Esophagus (tissue), 2 donors: Measurements from ENCODE around the gene OGFOD1. TPM values are rescaled to one million over a fixed set of nuclear protein-coding genes. Genes with fewer than 3 reads are reported as not detected.

ENCODE experiments used
- H3K27ac ChIP-seq, 2 donors: one replicate each; pipeline ENCODE4 v1.5.1; 2013; ENCODE audit warnings: low read depth in 2 of 2, mild to moderate bottlenecking in 2 of 2, inconsistent platforms in 1 of 2, low read length in 1 of 2, moderate library complexity in 1 of 2
- H3K27me3 ChIP-seq, 2 donors: one replicate each; pipeline ENCODE4 v1.6.1; 2013; ENCODE audit warnings: low read length in 2 of 2, control low read depth in 1 of 2, mild to moderate bottlenecking in 1 of 2; ENCODE audit not compliant: insufficient read depth in 2 of 2, control insufficient read depth in 1 of 2
- H3K36me3 ChIP-seq, 2 donors: one replicate each; pipeline ENCODE4 v1.6.1; 2013; ENCODE audit warnings: low read length in 1 of 2; ENCODE audit not compliant: control insufficient read depth in 2 of 2, insufficient read depth in 2 of 2
- H3K4me1 ChIP-seq, 2 donors: one replicate each; pipeline ENCODE4 v1.6.1; 2013; ENCODE audit warnings: low read length in 1 of 2; ENCODE audit not compliant: control insufficient read depth in 2 of 2, insufficient read depth in 2 of 2
- H3K4me3 ChIP-seq, 2 donors: one replicate each; pipeline ENCODE4 v1.5.1; 2013; ENCODE audit warnings: low read length in 2 of 2, mild to moderate bottlenecking in 2 of 2, low read depth in 1 of 2, moderate library complexity in 1 of 2
- H3K9me3 ChIP-seq, 2 donors: one replicate each; pipeline ENCODE4 v1.6.1; 2013; ENCODE audit warnings: mild to moderate bottlenecking in 2 of 2, low read depth in 1 of 2, low read length in 1 of 2, moderate library complexity in 1 of 2; ENCODE audit not compliant: control insufficient read depth in 2 of 2, insufficient read depth in 1 of 2
- WGBS, 2 donors: extraction: QIAGEN DNeasy Blood & Tissue Kit; methylation state at CpG; one replicate each; pipeline ENCODE4 v1.1.7; 2013; 5-methylcytosine and 5-hydroxymethylcytosine counted together
- polyA plus RNA-seq, 2 donors: library from polyadenylated mRNA; stranded (reverse); fragments of 200-250 nt; gene quantifications; one replicate each; pipeline ENCODE4 v1.2.3, GENCODE V29; 2013
- donor health status: healthy with polysubstance abuse.
- donor health status: Bipolar disorder and iron deficiency.

Gene OGFOD1
- polyA plus RNA-seq, 2 donors: 9.9 to 16.8 TPM

DNA sequence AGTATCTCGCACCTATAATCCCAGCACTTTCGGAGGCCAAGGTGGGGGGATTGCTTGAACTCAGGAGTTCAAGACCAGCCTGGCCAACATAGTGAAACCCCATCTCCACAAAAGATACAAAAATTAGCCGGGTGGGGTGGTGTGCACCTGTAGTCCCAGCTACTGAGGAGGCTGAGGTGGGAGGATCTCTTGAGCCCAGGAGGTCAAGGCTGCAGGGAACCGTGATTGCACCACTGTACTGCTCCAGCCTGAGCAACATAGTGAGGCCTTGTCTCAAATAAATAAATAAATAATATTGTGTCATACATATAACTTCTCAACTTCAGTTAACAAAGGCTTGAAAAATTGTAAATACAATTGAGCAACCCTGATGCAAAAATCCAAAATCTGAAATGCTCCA lies 34.2 kb upstream of the OGFOD1 start:
- Histone ChIP-seq H3K27me3 (no peaks in the 10 kb centered on the region), H3K4me3 (no peak overlapping the region), H3K4me1 (peaks cover 0 to under 1% of the 10 kb centered on the region in 2 donors), H3K27ac (no peak overlapping the region), H3K9me3 (no peaks in the 10 kb centered on the region), H3K36me3 (no peaks in the 10 kb centered on the region)
- WGBS, 2 donors: 91 to 96% methylated on average over 4 of the region's 4 CpGs

GRCh38 chr16:56419740-56420548 lies 31.4 kb upstream of the OGFOD1 start:
- Histone ChIP-seq H3K4me3 (no peak overlapping the region), H3K27ac (peak overlapping the region; percentile 40 to 55), H3K9me3 (no peaks in the 10 kb centered on the region), H3K4me1 (peaks cover 3 to 4% of the 10 kb centered on the region in 2 donors), H3K27me3 (no peaks in the 10 kb centered on the region), H3K36me3 (no peaks in the 10 kb centered on the region)
- WGBS, 2 donors: 78 to 80% methylated on average over 8 of the region's 8 CpGs

DNA sequence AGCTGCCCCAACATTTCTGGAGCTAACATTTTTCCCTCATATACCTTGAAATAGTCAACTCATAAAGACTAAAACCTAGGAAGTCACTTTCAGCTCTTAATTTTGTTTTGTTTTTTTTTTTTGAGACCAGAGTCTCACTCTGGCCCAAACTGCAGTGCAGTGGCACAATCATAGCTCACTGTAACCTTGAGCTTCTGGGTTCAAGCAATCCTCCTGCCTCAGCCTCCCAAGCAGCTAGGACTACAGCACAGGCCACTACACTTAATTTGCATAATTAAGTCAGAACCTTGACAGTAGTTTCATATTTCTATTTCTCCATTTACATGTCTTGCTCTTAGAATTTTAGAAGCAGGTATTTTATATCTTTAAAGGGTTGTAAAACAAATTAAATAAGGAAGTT lies 30.7 kb upstream of the OGFOD1 start:
- no peak overlapping the region for H3K27ac ChIP-seq
- H3K27me3 ChIP-seq: no peaks in the 10 kb centered on the region
- H3K4me3 ChIP-seq: no peak overlapping the region
- H3K4me1 ChIP-seq: peaks cover 3 to 4% of the 10 kb centered on the region in 2 donors
- H3K36me3 ChIP-seq: no peaks in the 10 kb centered on the region
- H3K9me3 ChIP-seq: no peaks in the 10 kb centered on the region

DNA sequence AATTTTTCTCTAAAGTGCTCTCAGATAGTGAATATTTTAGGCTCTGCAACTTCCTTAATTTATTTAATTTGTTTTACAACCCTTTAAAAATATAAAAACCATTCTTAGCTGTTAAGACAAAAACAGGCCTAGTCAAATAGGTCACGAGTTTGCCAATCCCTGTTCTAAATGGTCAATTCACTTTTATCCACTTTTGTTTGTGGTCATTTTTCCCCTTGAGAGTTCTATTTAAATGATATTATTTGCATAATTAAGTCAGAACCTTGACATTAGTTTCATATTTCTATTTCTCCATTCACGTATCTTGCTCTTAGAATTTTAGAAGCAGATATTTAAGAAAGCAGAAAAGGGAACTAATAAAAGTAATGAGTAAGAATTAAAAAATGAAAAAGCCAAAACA lies 30.0 kb upstream of the OGFOD1 start:
- H3K27ac ChIP-seq: no peak overlapping the region
- H3K27me3 ChIP-seq: no peaks in the 10 kb centered on the region
- no peak overlapping the region for H3K4me3 ChIP-seq
- peaks cover 3 to 4% of the 10 kb centered on the region in 2 donors for H3K4me1 ChIP-seq
- H3K9me3 ChIP-seq: no peaks in the 10 kb centered on the region
- no peaks in the 10 kb centered on the region for H3K36me3 ChIP-seq
- WGBS, 2 donors: 82 to 94% methylated on average over 2 of the region's 2 CpGs

GRCh38 chr16:56421976-56422669 lies 29.2 kb upstream of the OGFOD1 start:
- Histone ChIP-seq H3K4me3 (no peak overlapping the region), H3K27me3 (no peaks in the 10 kb centered on the region), H3K36me3 (no peaks in the 10 kb centered on the region), H3K9me3 (no peaks in the 10 kb centered on the region), H3K27ac (no peak overlapping the region), H3K4me1 (peaks cover 3 to 4% of the 10 kb centered on the region in 2 donors)
- 91 to 93% methylated on average over 5 of the region's 5 CpGs for WGBS, 2 donors

DNA sequence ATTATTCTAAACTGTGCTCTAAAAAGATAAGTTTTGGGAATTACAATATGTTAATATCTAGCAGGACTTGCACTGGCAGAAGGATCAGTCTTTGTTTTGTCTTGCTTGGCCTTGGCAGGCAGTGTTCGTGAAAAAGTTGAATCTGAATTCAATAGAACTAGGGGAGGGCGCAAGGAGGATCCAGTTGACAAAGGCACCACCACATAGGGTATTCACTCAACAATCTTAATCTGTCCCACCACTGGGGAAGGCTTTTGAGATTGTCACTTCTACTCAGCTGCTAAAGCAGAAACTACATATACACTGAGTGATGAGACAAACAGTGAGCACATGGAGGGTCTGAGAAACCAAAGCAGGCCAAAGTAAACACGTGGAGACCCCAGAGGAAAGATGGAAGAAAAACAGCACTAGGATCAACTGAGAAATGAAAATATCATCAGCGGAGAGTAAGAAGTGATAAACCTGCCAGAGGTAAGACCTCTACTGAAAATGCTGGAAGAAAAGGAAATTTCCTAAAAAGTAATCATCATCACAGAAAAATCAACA lies 28.4 kb upstream of the OGFOD1 start:
- peaks cover 3 to 4% of the 10 kb centered on the region in 2 donors for H3K4me1 ChIP-seq
- no peaks in the 10 kb centered on the region for H3K9me3 ChIP-seq
- H3K27me3 ChIP-seq: no peaks in the 10 kb centered on the region
- peak overlapping the region; percentile 0 to 5 for H3K4me3 ChIP-seq
- H3K36me3 ChIP-seq: no peaks in the 10 kb centered on the region
- 64 to 68% methylated on average over 4 of the region's 4 CpGs for WGBS, 2 donors
- H3K27ac ChIP-seq: peak overlapping the region in 1 of 2 donors; percentile 31

DNA sequence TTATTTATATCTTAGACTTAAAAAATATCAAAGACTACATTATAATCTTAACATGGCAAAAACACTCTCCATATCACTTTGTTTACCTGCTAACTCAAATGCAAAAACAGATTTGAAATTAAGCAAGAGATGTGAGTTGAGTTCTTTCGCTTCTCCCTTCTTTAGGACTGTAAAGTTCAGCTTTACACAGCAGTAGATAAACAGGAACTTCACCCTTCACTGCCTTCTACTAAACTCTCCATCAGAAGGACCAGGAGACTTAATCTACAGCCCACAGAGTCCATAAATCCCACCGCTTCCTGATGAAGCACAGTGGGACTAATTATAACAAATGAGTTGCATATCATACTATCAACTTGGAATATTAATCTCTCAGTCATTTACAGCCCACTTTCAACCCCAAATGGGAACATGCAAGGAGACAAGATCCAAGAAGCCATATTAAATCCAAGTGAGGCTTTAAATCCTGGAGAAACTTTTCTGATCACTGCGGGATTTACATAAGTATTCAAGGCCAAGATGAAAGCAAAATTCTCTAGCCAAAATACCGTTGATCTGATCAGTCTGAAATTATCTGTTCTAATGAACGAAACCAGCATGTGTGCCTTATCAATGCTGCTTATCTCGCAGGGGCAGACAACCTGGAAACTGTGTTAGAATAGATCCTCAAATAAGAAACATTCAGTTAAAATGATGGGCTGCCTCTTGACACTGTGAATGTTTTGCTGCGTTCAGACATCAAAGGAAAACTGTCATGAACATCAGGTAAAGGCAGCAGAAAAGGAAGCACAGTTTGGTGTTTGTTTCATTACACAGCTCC lies 27.6 kb upstream of the OGFOD1 start:
- no peaks in the 10 kb centered on the region for H3K9me3 ChIP-seq
- peaks cover 0 to 1% of the 10 kb centered on the region in 2 donors for H3K36me3 ChIP-seq
- H3K4me3 ChIP-seq: peak overlapping the region; percentile 72 to 92
- H3K27ac ChIP-seq: peak overlapping the region; percentile 86 to 89
- peaks cover 3 to 4% of the 10 kb centered on the region in 2 donors for H3K4me1 ChIP-seq
- H3K27me3 ChIP-seq: no peaks in the 10 kb centered on the region
- WGBS, 2 donors: 18 to 26% methylated on average over 7 of the region's 7 CpGs

- H3K4me3 ChIP-seq: peak overlapping the region; percentile 72 to 92
- H3K4me1 ChIP-seq: peaks cover 3 to 4% of the 10 kb centered on the region in 2 donors
Measured at GRCh38 chr16:56424404-56424764, 27.0 kb upstream of the OGFOD1 start.

GRCh38 chr16:56424791-56425438 lies 26.4 kb upstream of the OGFOD1 start:
- Histone ChIP-seq H3K9me3 (no peaks in the 10 kb centered on the region), H3K27me3 (no peaks in the 10 kb centered on the region), H3K27ac (peak overlapping the region; percentile 86 to 89), H3K4me3 (peak overlapping the region; percentile 72 to 92), H3K36me3 (peaks cover 0 to 2% of the 10 kb centered on the region in 2 donors), H3K4me1 (peaks cover 3 to 4% of the 10 kb centered on the region in 2 donors)
- WGBS, 2 donors: 0 to 1% methylated on average over 52 to 79 of the region's 79 CpGs

More at GRCh38 chr16:56424404-56424764, 27.0 kb upstream of the OGFOD1 start:
- Histone ChIP-seq H3K27me3 (no peaks in the 10 kb centered on the region), H3K27ac (peak overlapping the region; percentile 86 to 89), H3K9me3 (no peaks in the 10 kb centered on the region), H3K36me3 (peaks cover 0 to 2% of the 10 kb centered on the region in 2 donors)
- WGBS, 2 donors: 1 to 2% methylated on average over 16 of the region's 16 CpGs
